ENCODE data around the gene SPTBN5.

DNA sequence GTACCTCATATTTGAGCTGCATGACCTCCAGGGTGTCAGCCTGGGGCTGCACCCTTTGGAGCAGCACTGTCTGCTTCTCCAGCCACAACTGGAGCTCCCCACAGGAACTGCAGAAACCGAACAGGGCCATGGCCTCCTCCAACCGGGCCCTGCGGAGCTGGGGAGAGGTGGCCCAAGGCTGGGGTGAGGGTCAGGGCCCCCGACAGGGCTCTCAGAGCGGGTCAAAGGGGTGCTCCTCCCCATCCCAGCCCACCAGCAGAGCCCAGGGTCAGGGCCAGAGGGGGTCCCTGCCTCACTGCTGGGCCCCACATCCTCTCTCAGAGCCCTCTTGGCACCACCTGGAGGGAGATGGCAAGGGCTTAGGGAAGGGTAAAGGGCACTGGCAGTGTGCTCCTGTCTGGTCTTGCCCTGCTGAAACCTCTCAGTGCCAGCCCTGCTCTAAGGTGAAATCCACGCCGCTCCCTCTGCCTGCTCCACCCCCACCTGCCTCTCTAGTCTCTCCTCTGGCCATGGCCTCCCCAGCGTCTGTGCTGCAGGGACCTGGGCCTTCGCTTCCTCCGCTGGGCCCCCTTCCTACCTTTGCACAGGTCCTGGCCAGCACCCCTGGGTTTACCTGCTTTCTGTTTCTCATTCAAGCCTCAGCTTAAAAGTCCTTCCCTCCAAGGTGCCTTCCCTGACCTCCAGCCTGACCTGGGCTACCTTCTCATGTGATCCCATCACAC, 13.5 kb downstream of the SPTBN5 start:
- no peak for TF ChIP-seq TCF7 (CRISPR knock-in tag; IDR thresholded peaks at IDR 0.05; ENCODE audit: low read depth)
- TF ChIP-seq, protein P1, sequence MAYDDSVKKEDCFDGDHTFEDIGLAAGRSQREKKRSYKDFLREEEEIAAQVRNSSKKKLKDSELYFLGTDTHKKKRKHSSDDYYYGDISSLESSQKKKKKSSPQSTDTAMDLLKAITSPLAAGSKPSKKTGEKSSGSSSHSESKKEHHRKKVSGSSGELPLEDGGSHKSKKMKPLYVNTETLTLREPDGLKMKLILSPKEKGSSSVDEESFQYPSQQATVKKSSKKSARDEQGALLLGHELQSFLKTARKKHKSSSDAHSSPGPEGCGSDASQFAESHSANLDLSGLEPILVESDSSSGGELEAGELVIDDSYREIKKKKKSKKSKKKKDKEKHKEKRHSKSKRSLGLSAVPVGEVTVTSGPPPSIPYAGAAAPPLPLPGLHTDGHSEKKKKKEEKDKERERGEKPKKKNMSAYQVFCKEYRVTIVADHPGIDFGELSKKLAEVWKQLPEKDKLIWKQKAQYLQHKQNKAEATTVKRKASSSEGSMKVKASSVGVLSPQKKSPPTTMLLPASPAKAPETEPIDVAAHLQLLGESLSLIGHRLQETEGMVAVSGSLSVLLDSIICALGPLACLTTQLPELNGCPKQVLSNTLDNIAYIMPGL (CRISPR knock-in tag; IDR thresholded peaks at IDR 0.05) = no peak
- TF ChIP-seq CTCF (IDR thresholded peaks at IDR 0.05) = no peak
- TF ChIP-seq STAT6 (CRISPR knock-in tag; conservative IDR thresholded peaks at IDR 0.05; ENCODE audit: low read depth) = no peak
- no peak for TF ChIP-seq TEAD4 (CRISPR knock-in tag; IDR thresholded peaks at IDR 0.05)
- no peak for TF ChIP-seq SMAD3 (CRISPR knock-in tag; IDR thresholded peaks at IDR 0.05; ENCODE audit: borderline replicate concordance)
- no peak for TF ChIP-seq ZNF138 (CRISPR knock-in tag; conservative IDR thresholded peaks at IDR 0.05)
- TF ChIP-seq GABPB1 (CRISPR knock-in tag; IDR thresholded peaks at IDR 0.05) = no peak
- no peak for TF ChIP-seq ATF1 (CRISPR knock-in tag; IDR thresholded peaks at IDR 0.05)
- TF ChIP-seq CBFB (CRISPR knock-in tag; IDR thresholded peaks at IDR 0.05; ENCODE audit: low read depth) = no peak
- TF ChIP-seq ZNF281 (CRISPR knock-in tag; IDR thresholded peaks at IDR 0.05) = no peak
- no peak for TF ChIP-seq MAX (CRISPR knock-in tag; IDR thresholded peaks at IDR 0.05)
- TF ChIP-seq FOXJ3 (CRISPR knock-in tag; IDR thresholded peaks at IDR 0.05; ENCODE audit: borderline replicate concordance) = no peak
